HEK293T (cell line): Measurements from ENCODE around the gene NLRX1.

ENCODE experiments used
- ELF4 ChIP-seq: fragments of 450-650 bp; IDR thresholded peaks from 2 replicates; pipeline ENCODE4 v1.6.1; 2017; ENCODE audit warnings: antibody characterized with exemption
- FOXA1 ChIP-seq: fragments of 450-650 bp; IDR thresholded peaks from 2 replicates; pipeline ENCODE4 v1.6.1; 2016; ENCODE audit warnings: mild to moderate bottlenecking
- FOXM1 ChIP-seq: fragments of 450-650 bp; IDR thresholded peaks from 2 replicates; pipeline ENCODE4 v1.6.1; 2017; ENCODE audit warnings: mild to moderate bottlenecking, borderline replicate concordance
- L3MBTL2 ChIP-seq: fragments of 450-650 bp; conservative IDR thresholded peaks from 2 replicates; pipeline ENCODE4 v1.6.1; 2016; ENCODE audit warnings: mild to moderate bottlenecking
- SP1 ChIP-seq: fragments of 450-650 bp; IDR thresholded peaks from 2 replicates; pipeline ENCODE4 v1.6.1; 2017
- SUZ12 ChIP-seq: fragments of 450-650 bp; IDR thresholded peaks from 2 replicates; pipeline ENCODE4 v1.6.1; 2016; ENCODE audit warnings: mild to moderate bottlenecking

DNA sequence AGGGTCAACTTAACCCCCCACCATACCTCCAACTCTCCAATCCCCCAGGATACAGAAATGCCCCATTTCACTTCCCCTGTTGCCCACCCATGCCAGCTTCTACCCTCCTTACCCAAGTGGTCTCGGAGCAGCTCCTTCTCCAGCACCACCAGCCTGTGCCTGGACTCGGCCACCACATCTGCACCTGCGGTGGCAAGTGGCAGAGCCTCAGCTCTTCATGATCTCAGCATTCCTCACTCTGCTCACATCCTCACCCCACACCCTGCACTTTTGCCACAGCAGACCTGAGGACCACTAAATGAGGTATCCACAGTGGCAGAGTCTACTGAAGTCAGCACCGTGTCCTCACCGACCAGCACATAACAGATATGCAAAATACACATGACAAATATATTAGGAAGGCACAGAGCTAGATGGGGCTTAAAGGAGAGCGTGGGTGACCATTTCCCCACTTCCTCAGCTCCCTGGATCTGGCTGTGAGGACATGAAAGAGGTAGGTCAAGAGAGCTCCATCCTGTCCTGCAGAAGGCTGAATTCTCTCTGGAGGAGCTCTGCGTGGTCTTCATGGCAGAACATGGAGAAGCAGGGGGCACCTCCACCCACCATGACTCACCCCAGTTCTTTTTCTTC, 26.4 kb downstream of the NLRX1 start:
- TF ChIP-seq FOXM1 (no peak), SUZ12 (no peak), FOXA1 (no peak), L3MBTL2 (no peak), ELF4 (no peak), SP1 (no peak)
